Endothelial cell of umbilical vein (primary cell): ENCODE data around the gene KCNK1.

Source experiments
- CTCF ChIP-seq, 2 donors: IDR thresholded peaks; 1 replicate in 1 of 2; 2 replicates in 1 of 2; pipeline ENCODE4 v1.5.1; 2011; ENCODE audit warnings: low read length in 2 of 2, mild to moderate bottlenecking in 2 of 2, moderate library complexity in 2 of 2, control low read depth in 1 of 2, inconsistent platforms in 1 of 2, low read depth in 1 of 2; ENCODE audit not compliant: insufficient read depth in 1 of 2; ENCODE audit errors: extremely low read depth in 1 of 2
- EZH2 ChIP-seq: IDR thresholded peaks from 2 replicates; pipeline ENCODE4 v1.6.1; 2012; ENCODE audit warnings: borderline replicate concordance, low read depth, mild to moderate bottlenecking, moderate library complexity, low read length, inconsistent platforms; ENCODE audit not compliant: severe bottlenecking
- POLR2A ChIP-seq: IDR thresholded peaks from 2 replicates; pipeline ENCODE4 v1.6.1; 2012; ENCODE audit warnings: low read depth, mild to moderate bottlenecking, control low read depth, low read length

GRCh38 chr1:233584931-233585330 lies 29.0 kb upstream of the KCNK1 start:
- TF ChIP-seq POLR2A (no peak), CTCF (IDR thresholded peaks at IDR 0.05; ENCODE audit: extremely low read depth in 1 of 2, insufficient read depth in 1 of 2, low read depth in 1 of 2, low read length in 2 of 2) (no peak), EZH2 (no peak)
